ENCODE results near the gene CYFIP1.

- TF ChIP-seq MAX (IDR thresholded peaks at IDR 0.05; ENCODE audit: low read depth, low read length), result no peak
- TF ChIP-seq CTCF (IDR thresholded peaks at IDR 0.05; ENCODE audit: low read depth, low read length), result no peak
- no peak for TF ChIP-seq POLR2A (IDR thresholded peaks at IDR 0.05; ENCODE audit: extremely low read depth, insufficient read length)
- TF ChIP-seq MYC (IDR thresholded peaks at IDR 0.05; ENCODE audit: low read depth, low read length), result no peak
These were observed 18.4 kb downstream of the CYFIP1 start for GRCh38 chr15:22961762-22962161.

Measured in NB4 (cell line).